H1 (cell line): ENCODE data around the gene MBOAT1. TPM values are rescaled to one million over a fixed set of nuclear protein-coding genes. Genes with fewer than 3 reads are reported as not detected.

ENCODE experiments used
- CTCF ChIA-PET: fragments of 300-600 bp; sonication (Branson Sonifier 250); formaldehyde crosslinking; loops from one replicate; lab custom pipeline; 2021; ENCODE audit not compliant: partially characterized antibody; lab: Charles Lee
- POLR2A ChIA-PET: fragments of 300-600 bp; sonication (Branson Sonifier 250); formaldehyde crosslinking; loops from one replicate; lab custom pipeline; 2021; ENCODE audit warnings: inconsistent platforms; ENCODE audit not compliant: partially characterized antibody; lab: Charles Lee
- DNase-seq, 2 experiments: peaks; one replicate each; pipeline versions ENCODE4 v3.0.0 to v3.0.0-alpha.2; 2010 to 2022; ENCODE audit warnings: low spot score in 2 of 2, low read depth in 1 of 2, mixed read lengths in 1 of 2
- FAIRE-seq: peaks from 2 replicates; lab custom pipeline; 2011; peaks lifted over from hg19 to GRCh38; lab: Jason Lieb, UNC
- H2AFZ ChIP-seq: 2 replicates; pipeline ENCODE4 v1.8.1; 2012; ENCODE audit warnings: low read length, inconsistent platforms
- H2AK5ac ChIP-seq: 2 replicates; pipeline ENCODE4 v1.6.1; 2013; ENCODE audit warnings: low read depth, low read length
- H2BK120ac ChIP-seq: replicated peaks from 2 replicates; pipeline ENCODE3; 2013; ENCODE audit warnings: low read depth, low read length, inconsistent platforms
- H2BK12ac ChIP-seq: 2 replicates; pipeline ENCODE4 v1.6.1; 2013; ENCODE audit warnings: low read depth, low read length
- H2BK15ac ChIP-seq: 2 replicates; pipeline ENCODE4 v1.6.1; 2013; ENCODE audit warnings: low read length
- H2BK20ac ChIP-seq: 2 replicates; pipeline ENCODE4 v1.6.1; 2013; ENCODE audit warnings: low read length
- H2BK5ac ChIP-seq: 2 replicates; pipeline ENCODE4 v1.6.1; 2013; ENCODE audit warnings: low read depth, low read length
- H3K14ac ChIP-seq: 2 replicates; pipeline ENCODE4 v1.6.1; 2013; ENCODE audit warnings: inconsistent platforms; ENCODE audit not compliant: insufficient read length
- H3K18ac ChIP-seq: 2 replicates; pipeline ENCODE4 v1.6.1; 2013; ENCODE audit warnings: low read length; ENCODE audit errors: extremely low read depth
- H3K23ac ChIP-seq: 2 replicates; pipeline ENCODE4 v1.6.1; 2013; ENCODE audit warnings: inconsistent platforms; ENCODE audit not compliant: insufficient read length
- H3K23me2 ChIP-seq: 2 replicates; pipeline ENCODE4 v1.6.1; 2013; ENCODE audit warnings: low read depth, low read length
- H3K27ac ChIP-seq: 2 replicates; pipeline ENCODE4 v1.6.1; 2011; ENCODE audit warnings: low read depth, low read length, inconsistent platforms
- H3K27me3 ChIP-seq, 4 experiments: replicated peaks in 1 of 4; 1 replicate in 1 of 4; 2 replicates in 3 of 4; pipeline versions ENCODE4 v1.6.1 to v1.8.1; 2011 to 2013; ENCODE audit warnings: low read length in 3 of 4, mild to moderate bottlenecking in 3 of 4, inconsistent platforms in 2 of 4, mixed read lengths in 2 of 4, moderate library complexity in 1 of 4; ENCODE audit not compliant: control insufficient read depth in 3 of 4, insufficient read depth in 3 of 4; ENCODE audit errors: extremely low read depth in 1 of 4
- H3K36me3 ChIP-seq, 4 experiments: 2 replicates each; pipeline versions ENCODE4 v1.6.1 to v1.8.1; 2011 to 2013; ENCODE audit warnings: mild to moderate bottlenecking in 4 of 4, low read length in 3 of 4, moderate library complexity in 2 of 4, control low read depth in 1 of 4, inconsistent platforms in 1 of 4; ENCODE audit not compliant: insufficient read depth in 4 of 4, control insufficient read depth in 2 of 4
- H3K4ac ChIP-seq: replicated peaks from 2 replicates; pipeline ENCODE3; 2013; ENCODE audit warnings: low read length, low read depth, mixed read lengths, inconsistent platforms; ENCODE audit not compliant: insufficient read length
- H3K4me1 ChIP-seq, 4 experiments: replicated peaks in 1 of 4; 1 replicate in 1 of 4; 2 replicates in 3 of 4; pipeline versions ENCODE4 v1.6.1 to v1.8.1; 2011 to 2013; ENCODE audit warnings: low read length in 3 of 4, inconsistent platforms in 2 of 4, mixed read lengths in 1 of 4; ENCODE audit not compliant: insufficient read depth in 4 of 4, control insufficient read depth in 3 of 4
- H3K4me2 ChIP-seq, 2 experiments: 2 replicates each; pipeline versions ENCODE4 v1.6.1 to v1.8.1; 2011 to 2013; ENCODE audit warnings: low read depth in 2 of 2, low read length in 2 of 2, control low read depth in 1 of 2, inconsistent platforms in 1 of 2, mild to moderate bottlenecking in 1 of 2; ENCODE audit not compliant: insufficient read depth in 1 of 2
- H3K4me3 ChIP-seq, 4 experiments: fragments of 200-600, 300-600 bp in 1 of 4; sonication (generic), shearing (Covaris generic), sonication (Bioruptor Twin) in 1 of 4; 2 replicates each; pipeline versions ENCODE4 v1.5.1 to v1.8.1; 2011 to 2016; ENCODE audit warnings: low read length in 4 of 4, low read depth in 3 of 4, control low read depth in 2 of 4, inconsistent platforms in 2 of 4, mild to moderate bottlenecking in 2 of 4, mixed read lengths in 1 of 4, moderate library complexity in 1 of 4; ENCODE audit not compliant: insufficient read depth in 2 of 4; ENCODE audit errors: extremely low read depth in 1 of 4
- H3K56ac ChIP-seq: replicated peaks from 2 replicates; pipeline ENCODE3; 2013; ENCODE audit warnings: low read depth, mild to moderate bottlenecking, mixed read lengths, low read length, inconsistent platforms; ENCODE audit not compliant: insufficient read length
- H3K79me1 ChIP-seq: 2 replicates; pipeline ENCODE4 v1.6.1; 2013; ENCODE audit warnings: low read depth, low read length, control low read depth
- H3K79me2 ChIP-seq, 2 experiments: 2 replicates each; pipeline versions ENCODE4 v1.6.1 to v1.8.1; 2012 to 2013; ENCODE audit warnings: low read length in 2 of 2, mild to moderate bottlenecking in 2 of 2, inconsistent platforms in 1 of 2; ENCODE audit not compliant: insufficient read depth in 2 of 2, control insufficient read depth in 1 of 2
- H3K9ac ChIP-seq, 4 experiments: replicated peaks in 1 of 4; 1 replicate in 1 of 4; 2 replicates in 3 of 4; pipeline versions ENCODE4 v1.6.1 to v1.8.1; 2011 to 2013; ENCODE audit warnings: low read depth in 3 of 4, low read length in 3 of 4, control low read depth in 2 of 4, mild to moderate bottlenecking in 2 of 4, moderate library complexity in 2 of 4, inconsistent platforms in 1 of 4; ENCODE audit errors: extremely low read depth in 1 of 4
- H3K9me3 ChIP-seq, 2 experiments: 2 replicates each; pipeline versions ENCODE4 v1.6.1 to v1.8.1; 2012 to 2013; ENCODE audit warnings: mild to moderate bottlenecking in 2 of 2, moderate library complexity in 2 of 2, control low read depth in 1 of 2, inconsistent platforms in 1 of 2, low read depth in 1 of 2, low read length in 1 of 2, mixed read lengths in 1 of 2; ENCODE audit not compliant: insufficient read depth in 2 of 2
- H4K20me1 ChIP-seq, 2 experiments: replicated peaks in 1 of 2; 2 replicates each; pipeline versions ENCODE3 to v1.8.1; 2011 to 2013; ENCODE audit warnings: inconsistent platforms in 2 of 2, low read length in 2 of 2, mild to moderate bottlenecking in 1 of 2; ENCODE audit not compliant: insufficient read depth in 2 of 2, control insufficient read depth in 1 of 2
- H4K5ac ChIP-seq: 2 replicates; pipeline ENCODE4 v1.6.1; 2013; ENCODE audit warnings: low read length, low read depth, mixed read lengths, inconsistent platforms; ENCODE audit not compliant: insufficient read length
- H4K8ac ChIP-seq: 2 replicates; pipeline ENCODE4 v1.8.0; 2013; ENCODE audit warnings: mild to moderate bottlenecking, moderate library complexity, low read length, inconsistent platforms; ENCODE audit not compliant: insufficient read depth; ENCODE audit errors: extremely low read depth
- H4K91ac ChIP-seq: replicated peaks from 2 replicates; pipeline ENCODE3; 2013; ENCODE audit warnings: low read length, mixed read lengths, inconsistent platforms; ENCODE audit not compliant: insufficient read length
- BCL11A ChIP-seq, 2 experiments: IDR thresholded peaks; one replicate each; pipeline ENCODE4 v1.6.1; 2011; ENCODE audit warnings: low read depth in 2 of 2, low read length in 2 of 2, mild to moderate bottlenecking in 2 of 2
- SIRT6 ChIP-seq: IDR thresholded peaks from one replicate; pipeline ENCODE4 v1.7.1; 2012; ENCODE audit warnings: low read length, inconsistent platforms
- TAF1 ChIP-seq: IDR thresholded peaks from 2 replicates; pipeline ENCODE4 v1.6.1; 2011; ENCODE audit warnings: mild to moderate bottlenecking, low read depth, low read length
- USF2 ChIP-seq: IDR thresholded peaks from 2 replicates; pipeline ENCODE4 v1.6.1; 2011; ENCODE audit warnings: low read length, improper control_type of control experiment
- WGBS, 2 experiments: shearing (Covaris generic) in 1 of 2; methylation state at CpG; one replicate each; pipeline versions ENCODE4 v1.1.6 to v1.1.7; 2013 to 2015; ENCODE audit warnings: low lambda C conversion rate in 2 of 2, mixed read lengths in 2 of 2, inconsistent platforms in 1 of 2, low coverage in 1 of 2, missing lambda C conversion rate in 1 of 2; ENCODE audit not compliant: insufficient replicate concordance in 2 of 2, insufficient coverage in 1 of 2, insufficient read length in 1 of 2; ENCODE audit errors: extremely low coverage in 1 of 2, missing lambda C conversion rate in 1 of 2; 5-methylcytosine and 5-hydroxymethylcytosine counted together
- polyA plus RNA-seq, 7 experiments: library from polyadenylated mRNA; depleted of rRNA in 3 of 7; stranded (reverse) in 5 of 7; unstranded in 2 of 7; fragments of >200 nt in 5 of 7; fragments of 200-250 nt in 2 of 7; gene quantifications; 1 replicate in 5 of 7; 2 replicates in 1 of 7; 4 replicates in 1 of 7; pipeline versions ENCODE4 v1.2.1 to v1.2.3, GENCODE V29; 2011 to 2013; ENCODE audit warnings: missing spikeins in 2 of 7, mixed read lengths in 2 of 7
- total RNA-seq: library from RNA; stranded (reverse); fragmentation: NEBNext Ultra II Directional; extraction: Animal tissue kit (Norgen Biotek cat#: 25700); gene quantifications from 2 replicates; pipeline ENCODE4 v1.2.1, GENCODE V29; 2021

The MBOAT1 gene
- total and polyA plus RNA-seq, 2 of the 8 experiments (the other 6 are each of a cell fraction or from before 2014, with no cell fraction given): 4.9 to 19.5 TPM

GRCh38 chr6:20223141-20223540, 10.9 kb upstream of the MBOAT1 start:
- no peaks in the 10 kb centered on the region for H3K4me1 ChIP-seq
- no peak overlapping the region for H2BK15ac ChIP-seq
- H3K14ac ChIP-seq: no peak overlapping the region
- no peak overlapping the region for H3K27ac ChIP-seq
- no peak overlapping the region for H3K56ac ChIP-seq
- H2BK5ac ChIP-seq: no peak overlapping the region
- H2BK20ac ChIP-seq: no peak overlapping the region
- H3K4me3 ChIP-seq: no peak overlapping the region
- POLR2A ChIA-PET: no interaction called here
- no peak overlapping the region for H2AK5ac ChIP-seq
- CTCF ChIA-PET: interaction anchor here (0.6 to 1.3 kb wide), 3 partner anchors 305 to 1290 kb away, joined by 3 read pairs; no protein-coding TSS in a partner anchor
- no peak for FAIRE-seq
- no peak overlapping the region for H4K91ac ChIP-seq
- no peaks in the 10 kb centered on the region for H3K36me3 ChIP-seq
- H3K23me2 ChIP-seq: no peaks in the 10 kb centered on the region
- H3K23ac ChIP-seq: no peak overlapping the region
- H2BK120ac ChIP-seq: no peak overlapping the region
- TF ChIP-seq SIRT6 (no peak), USF2 (no peak), BCL11A (IDR thresholded peaks at IDR 0.05; ENCODE audit: low read depth in 2 of 2, low read length in 2 of 2) (no peak), TAF1 (no peak)
- H3K27me3 ChIP-seq: no peaks in the 10 kb centered on the region
- WGBS, 2 experiments: 84% methylated on average over 1 of the region's 1 CpG; no CpG with 5 or more reads in 1 of the 2 experiments
- H3K18ac ChIP-seq: no peak overlapping the region
- no peak overlapping the region for H2AFZ ChIP-seq
- H4K8ac ChIP-seq: no peak overlapping the region
- no peak overlapping the region for H3K9ac ChIP-seq
- DNase-seq: no peak
- no peak overlapping the region for H4K5ac ChIP-seq
- no peaks in the 10 kb centered on the region for H3K79me2 ChIP-seq
- no peaks in the 10 kb centered on the region for H3K9me3 ChIP-seq
- no peak overlapping the region for H3K4ac ChIP-seq
- no peaks in the 10 kb centered on the region for H3K79me1 ChIP-seq
- no peak overlapping the region for H3K4me2 ChIP-seq
- H2BK12ac ChIP-seq: no peak overlapping the region
- no peaks in the 10 kb centered on the region for H4K20me1 ChIP-seq
